Pericardium fibroblast (primary cell): ENCODE measurements around the gene CLEC3B. TPM values are rescaled to one million over a fixed set of nuclear protein-coding genes. Genes with fewer than 3 reads are reported as not detected.

Experiments used
- total RNA-seq: library from RNA; depleted of rRNA; stranded (reverse); fragments of >200 nt; gene quantifications from 2 replicates; pipeline ENCODE4 v1.2.3, GENCODE V29; 2015

The CLEC3B gene
- total RNA-seq, result 103 and 119 TPM in 2 replicates

GRCh38 chr3:45026038-45026437, at the start of gene CLEC3B:
Gene CLEC3B, plus strand, starts transcription at chr3:45026303. Its CDS starts 60 bp downstream, at chr3:45026363.

Other genes starting within 250 kb of the CLEC3B start
- gene TMEM42, start 164.4 kb upstream of the CLEC3B start, total RNA-seq, result 33.5 and 57.5 TPM in 2 replicates
- gene TGM4, start 151.7 kb upstream of the CLEC3B start, total RNA-seq, result 0.17 TPM in 1 of 2 replicates, not detected in the other
- gene ZDHHC3, start 50.1 kb upstream of the CLEC3B start, total RNA-seq, result 59.1 and 65.3 TPM in 2 replicates
- gene EXOSC7, start 50.1 kb upstream of the CLEC3B start, total RNA-seq, result 39.4 and 47.5 TPM in 2 replicates
- gene CDCP1, start 120.1 kb downstream of the CLEC3B start, total RNA-seq, result 0.70 and 0.77 TPM in 2 replicates
- gene TMEM158, start 200.0 kb downstream of the CLEC3B start, total RNA-seq, result 27.5 and 39.8 TPM in 2 replicates